ENCODE results near the gene AHSG.

AHSG gene

GRCh38 chr3:186594591-186595113 is 18.2 kb upstream of the AHSG start:
- no peak for DNase-seq

- DNase-seq: no peak
Measured at GRCh38 chr3:186596568-186597287, 16.1 kb upstream of the AHSG start.

- no peak for DNase-seq
Measured at GRCh38 chr3:186598108-186598784, 14.6 kb upstream of the AHSG start.

GRCh38 chr3:186598794-186599141 is 14.1 kb upstream of the AHSG start:
- DNase-seq: no peak

- DNase-seq: no peak
Measured at GRCh38 chr3:186599142-186599784, 13.6 kb upstream of the AHSG start.

- DNase-seq: no peak
Measured at GRCh38 chr3:186599785-186600166, 13.1 kb upstream of the AHSG start.

GRCh38 chr3:186600896-186601295 is 12.0 kb upstream of the AHSG start:
- no peak for DNase-seq

- DNase-seq: no peak
Measured at GRCh38 chr3:186603159-186603558, 9.7 kb upstream of the AHSG start.

GRCh38 chr3:186605078-186605477 is 7.8 kb upstream of the AHSG start:
- DNase-seq: no peak

GRCh38 chr3:186605561-186606545 is 7.0 kb upstream of the AHSG start:
- DNase-seq: no peak

GRCh38 chr3:186608624-186609215 is 4.1 kb upstream of the AHSG start:
- no peak for DNase-seq

GRCh38 chr3:186609247-186609868 is 3.5 kb upstream of the AHSG start:
- no peak for DNase-seq

GRCh38 chr3:186612065-186612464 is 795 bp upstream of the AHSG start:
- DNase-seq: no peak

GRCh38 chr3:186613637-186614265 is 891 bp downstream of the AHSG start:
- no peak for DNase-seq

- no peak for DNase-seq
Measured at GRCh38 chr3:186614266-186614596, 1.4 kb downstream of the AHSG start.

GRCh38 chr3:186614597-186615483 is 2.0 kb downstream of the AHSG start:
- no peak for DNase-seq

- DNase-seq: no peak
Measured at GRCh38 chr3:186616299-186616617, 3.4 kb downstream of the AHSG start.

GRCh38 chr3:186617036-186617946 is 4.4 kb downstream of the AHSG start:
- DNase-seq: peak; percentile 38

- DNase-seq: no peak
Measured at GRCh38 chr3:186618318-186618938, 5.6 kb downstream of the AHSG start.
